Stimulated activated CD8-positive, alpha-beta memory T cell treated with anti-CD3 and anti-CD28 coated beads, Interleukin-7, amount 100 ng/mL, for 24 hours (primary cell): ENCODE results near the gene SNCAIP.
"Not testable (repeated sequence)": the region's sequence is repeated elsewhere in the genome, so short reads cannot be mapped to it uniquely, and the experiment has no call there.

Experiments used
- DNase-seq: peaks from one replicate; pipeline ENCODE4 v3.0.0-alpha.2; 2020; ENCODE audit warnings: low read depth

SNCAIP gene

GRCh38 chr5:122315521-122315920 is 3.5 kb downstream of the SNCAIP start:
- DNase-seq, result no peak

- no peak for DNase-seq
Observed at GRCh38 chr5:122316656-122317055, 4.6 kb downstream of the SNCAIP start.

- no peak for DNase-seq
Observed at GRCh38 chr5:122319897-122320296, 7.9 kb downstream of the SNCAIP start.

- no peak for DNase-seq
Observed at GRCh38 chr5:122321921-122322320, 9.9 kb downstream of the SNCAIP start.

GRCh38 chr5:122322801-122323548 is 10.9 kb downstream of the SNCAIP start:
- DNase-seq, result no peak

- DNase-seq, result no peak
Observed at GRCh38 chr5:122323738-122324137, 11.7 kb downstream of the SNCAIP start.

GRCh38 chr5:122327110-122327509 is 15.1 kb downstream of the SNCAIP start:
- DNase-seq, result no peak

- no peak for DNase-seq
Observed at GRCh38 chr5:122330881-122331280, 18.8 kb downstream of the SNCAIP start.

GRCh38 chr5:122332599-122333555 is 20.8 kb downstream of the SNCAIP start:
- no peak for DNase-seq

GRCh38 chr5:122333564-122333963 is 21.5 kb downstream of the SNCAIP start:
- no peak for DNase-seq

- no peak for DNase-seq
Observed at GRCh38 chr5:122339591-122339990, 27.6 kb downstream of the SNCAIP start.

- DNase-seq, result no peak
Observed at GRCh38 chr5:122341087-122341486, 29.1 kb downstream of the SNCAIP start.

- no peak for DNase-seq
Observed at GRCh38 chr5:122342256-122342655, 30.2 kb downstream of the SNCAIP start.

GRCh38 chr5:122346897-122347581 is 35.0 kb downstream of the SNCAIP start:
- no peak for DNase-seq

- DNase-seq, result no peak
Observed at GRCh38 chr5:122350496-122350895, 38.5 kb downstream of the SNCAIP start.

GRCh38 chr5:122351416-122352157 is 39.5 kb downstream of the SNCAIP start:
- no peak for DNase-seq

- no peak for DNase-seq
Observed at GRCh38 chr5:122352331-122352730, 40.3 kb downstream of the SNCAIP start.

- not testable (repeated sequence) for DNase-seq
Observed at GRCh38 chr5:122353361-122353760, 41.3 kb downstream of the SNCAIP start.

GRCh38 chr5:122354293-122354692 is 42.3 kb downstream of the SNCAIP start:
- no peak for DNase-seq

GRCh38 chr5:122355324-122355723 is 43.3 kb downstream of the SNCAIP start:
- no peak for DNase-seq

- no peak for DNase-seq
Observed at GRCh38 chr5:122356855-122357254, 44.8 kb downstream of the SNCAIP start.
